Frontal cortex (tissue), 4 donors: ENCODE measurements around the gene RTN4RL1. TPM values are rescaled to one million over a fixed set of nuclear protein-coding genes. Genes with fewer than 3 reads are reported as not detected.
"Not testable (repeated sequence)": the region's sequence is repeated elsewhere in the genome, so short reads cannot be mapped to it uniquely, and the experiment has no call there.

ENCODE experiments used
- DNase-seq, 2 donors: peaks; one replicate each; pipeline ENCODE4 v3.0.0; 2012; ENCODE audit warnings: low spot score in 2 of 2
- FAIRE-seq: peaks from 2 replicates; lab custom pipeline; 2012; peaks lifted over from hg19 to GRCh38; lab: Jason Lieb, UNC
- total RNA-seq: library from RNA; depleted of rRNA; stranded (reverse); fragments of >200 nt; gene quantifications from one replicate; pipeline ENCODE4 v1.2.3, GENCODE V29; 2014
- donor health status: control.
- donor health status: control.
- donor health status: control.

Gene RTN4RL1
- total RNA-seq, 1 donor from 2014 or later: 20.4 TPM

DNA sequence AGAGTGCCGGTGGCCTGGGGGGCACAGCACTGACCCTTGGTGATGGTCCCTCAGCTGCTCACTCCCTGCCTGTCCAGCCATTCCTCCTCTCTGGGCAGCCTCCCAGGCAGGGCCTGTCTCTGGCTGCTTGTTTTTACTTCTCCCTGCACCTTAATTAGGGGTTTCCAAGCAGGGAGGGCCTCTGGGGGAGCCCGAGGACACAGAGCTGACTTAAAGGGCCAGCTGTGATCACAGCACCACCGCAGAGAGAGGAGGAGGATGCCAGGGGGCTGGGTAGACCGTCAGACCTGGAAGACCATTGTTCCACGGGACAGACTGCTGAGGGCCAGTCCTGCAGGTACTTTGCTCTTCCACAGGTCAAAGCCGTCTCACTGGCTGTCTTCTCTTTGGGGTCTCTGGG, 3.6 kb upstream of the RTN4RL1 start:
- FAIRE-seq (no peak), DNase-seq (no peak)

DNA sequence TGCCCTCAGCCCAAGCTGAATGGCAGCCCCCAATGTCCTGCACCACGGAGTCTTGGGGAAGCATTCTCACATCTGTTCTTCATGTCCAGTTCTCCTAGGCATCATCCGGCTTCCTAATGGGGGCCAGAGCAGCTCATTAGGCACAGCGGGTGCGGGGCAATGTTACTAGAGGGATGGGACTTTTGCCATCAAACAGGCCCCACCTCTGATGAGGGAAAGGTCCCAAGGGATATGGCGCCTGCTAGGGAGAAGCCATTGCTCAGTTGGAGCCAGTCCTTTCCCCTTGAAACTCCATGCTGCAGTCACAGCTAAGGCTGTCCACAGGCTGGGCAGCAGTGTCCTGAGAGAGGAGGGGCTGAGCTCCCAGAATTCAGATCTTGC, 3.1 kb upstream of the RTN4RL1 start:
- no peak for FAIRE-seq
- no peak for DNase-seq

DNA sequence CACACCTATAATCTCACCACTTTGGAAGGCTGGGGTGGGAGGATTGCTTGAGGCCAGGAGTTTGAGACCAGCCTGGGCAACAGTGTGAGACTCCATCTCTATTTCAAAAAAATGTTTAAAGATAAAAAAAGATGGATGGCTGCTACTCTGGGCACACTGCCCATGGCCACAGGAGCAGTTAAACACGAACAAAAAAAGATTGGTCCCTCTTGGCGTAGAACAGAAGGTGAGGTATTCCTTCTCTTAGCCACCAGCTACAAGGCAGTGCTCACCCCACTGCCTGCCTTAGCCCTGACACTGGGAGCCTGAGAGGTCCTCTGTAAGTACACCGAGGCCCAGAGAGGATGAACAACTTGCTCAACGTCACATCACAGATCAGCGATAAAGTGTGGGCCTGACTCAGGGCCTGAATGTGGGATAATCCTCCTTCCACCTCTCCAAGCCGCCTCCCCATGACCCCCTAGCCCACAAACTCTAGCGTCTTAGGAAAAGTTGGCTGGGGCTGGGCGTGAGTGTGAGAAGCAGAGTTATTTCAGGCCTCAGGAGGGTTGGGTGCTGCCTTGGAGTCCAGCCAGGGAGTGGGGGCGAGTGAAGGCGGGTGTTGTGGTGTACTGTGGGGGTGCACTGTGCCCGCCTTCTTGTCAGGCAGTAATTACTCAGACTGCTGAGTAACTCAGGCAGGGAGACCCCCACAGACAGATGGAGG, 2.5 kb upstream of the RTN4RL1 start:
- FAIRE-seq (no peak), DNase-seq (no peak)

DNA sequence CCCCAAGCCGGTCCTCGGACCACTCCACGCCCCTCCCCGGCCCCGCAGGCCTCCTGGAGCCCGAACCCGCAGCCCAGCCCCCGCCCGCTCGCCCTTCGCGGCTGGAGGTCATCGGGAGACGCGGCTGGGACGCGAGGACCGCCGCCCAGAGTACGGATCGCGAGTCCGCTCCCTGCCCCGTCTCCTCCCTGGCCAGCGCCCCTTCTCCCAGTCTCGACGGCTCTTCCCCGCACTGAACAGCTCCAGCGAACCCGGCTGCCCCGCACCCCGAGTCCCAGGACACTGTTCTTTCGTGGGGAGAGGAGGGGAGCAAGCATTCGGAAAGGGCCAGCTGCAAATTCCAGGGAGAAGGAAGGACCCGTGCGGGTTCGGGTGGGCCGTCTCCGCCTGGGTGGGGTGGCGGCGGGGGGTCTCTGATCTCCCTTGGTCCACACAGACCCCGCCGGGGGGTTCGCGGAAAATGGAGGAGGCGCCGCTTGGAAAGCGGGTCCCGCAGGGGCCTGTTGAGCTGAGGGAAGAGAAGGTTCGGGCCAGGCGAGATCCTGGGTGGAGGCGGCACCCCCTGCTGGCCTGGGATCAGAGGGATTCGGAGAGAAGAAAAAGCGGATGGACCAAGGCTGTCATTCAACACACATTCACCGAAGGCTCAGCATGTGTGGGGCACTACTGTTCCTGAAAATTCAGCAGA, 632 bp upstream of the RTN4RL1 start:
- no peak for FAIRE-seq
- peak; percentile 73 to 80 for DNase-seq

DNA sequence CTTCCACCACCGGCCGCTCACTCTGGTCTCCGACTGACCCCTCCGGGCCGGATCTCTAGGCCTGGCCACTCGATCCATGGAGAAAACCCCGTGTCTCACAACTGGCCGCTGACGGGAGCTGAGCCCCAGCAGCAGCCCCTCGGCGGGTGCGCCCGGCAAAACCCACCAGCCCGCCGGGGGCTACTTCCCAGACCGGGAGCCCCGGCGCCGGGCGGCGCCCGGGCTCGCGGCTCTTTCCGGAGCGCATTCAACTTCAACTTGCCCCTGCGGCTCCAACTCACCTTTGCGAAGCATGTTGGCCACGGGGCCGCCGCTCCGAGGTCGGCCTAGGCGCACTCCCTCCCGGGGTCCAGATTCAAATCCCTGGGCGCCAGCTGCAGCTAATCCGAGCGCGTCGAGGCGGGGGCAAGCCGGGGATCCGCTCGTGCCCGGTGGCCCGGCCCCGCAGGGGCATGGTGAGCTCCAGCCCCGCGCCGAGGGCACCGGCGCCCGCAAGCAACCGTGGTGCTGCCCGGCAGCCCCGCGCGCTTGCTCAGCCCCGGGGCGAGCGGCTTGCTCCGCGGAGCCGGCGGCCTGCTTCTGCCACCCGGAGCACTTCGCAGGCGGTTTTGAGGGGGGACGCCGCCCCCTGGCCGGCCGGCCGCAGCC, 438 bp downstream of the RTN4RL1 start:
- DNase-seq: no peak
- FAIRE-seq: no peak

DNA sequence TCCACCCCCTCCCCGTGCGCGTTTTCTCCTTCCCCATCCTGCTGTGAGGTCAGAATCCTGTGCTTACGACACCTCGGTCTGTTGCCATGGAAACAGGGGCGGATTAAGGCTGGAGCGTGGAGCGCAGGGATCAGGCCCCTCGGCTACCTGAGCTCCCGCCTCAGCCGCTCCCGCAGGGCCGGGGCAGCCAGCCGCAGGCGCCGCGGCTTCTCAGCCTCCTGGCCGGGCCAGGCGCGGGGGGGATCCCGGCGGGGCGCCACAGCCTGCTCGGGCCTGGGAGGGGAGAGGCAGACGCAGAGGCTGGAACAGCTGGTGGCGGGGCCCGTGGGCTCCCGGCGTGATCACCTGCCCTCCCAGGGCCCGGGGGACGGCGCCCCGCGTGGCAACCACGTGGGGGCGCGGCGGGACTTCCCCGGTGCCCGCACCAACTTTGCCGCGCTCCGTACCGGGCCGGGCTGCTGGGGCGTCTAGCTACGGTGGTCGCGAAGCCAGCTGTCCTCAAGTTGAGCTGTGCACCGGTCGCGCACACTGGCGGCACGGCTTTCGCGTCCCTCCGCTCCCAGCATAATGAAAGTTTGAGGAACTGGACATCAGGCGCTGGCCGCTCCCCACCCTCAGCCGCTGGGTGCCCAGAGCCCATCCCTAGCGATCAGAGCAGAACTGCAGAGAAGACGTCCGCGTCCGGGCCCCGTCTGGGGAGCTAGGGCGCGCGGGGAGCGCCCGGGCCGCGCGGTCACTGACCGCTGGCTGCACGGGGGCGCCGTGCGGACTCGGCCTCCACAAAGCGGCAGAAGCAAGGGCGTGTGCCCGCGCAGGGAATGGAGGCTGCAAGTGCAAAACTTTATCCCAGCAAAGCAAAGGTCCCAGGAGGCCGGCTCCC, 1.2 kb downstream of the RTN4RL1 start:
- DNase-seq: peak; percentile 63 to 73
- no peak for FAIRE-seq

DNA sequence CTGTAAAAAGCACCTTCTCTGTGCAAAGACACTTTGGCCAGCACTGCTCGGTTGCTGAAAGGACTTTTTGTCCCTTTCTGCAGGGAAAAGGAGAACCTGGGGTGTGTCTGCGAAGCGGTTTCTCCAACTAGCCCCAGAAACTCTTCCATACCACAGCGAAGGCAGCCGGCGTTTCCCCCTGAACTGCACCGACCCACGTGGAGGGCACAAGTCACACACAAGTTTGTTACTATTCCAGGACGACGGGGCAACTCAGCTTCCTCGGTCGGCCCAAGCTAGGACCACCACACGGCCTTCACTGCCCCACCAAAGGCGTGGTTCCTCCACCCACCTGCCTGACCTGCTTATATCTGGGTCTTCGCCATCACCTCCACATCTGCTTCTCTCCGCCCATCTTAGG, 1.9 kb downstream of the RTN4RL1 start:
- DNase-seq (no peak), FAIRE-seq (no peak)

DNA sequence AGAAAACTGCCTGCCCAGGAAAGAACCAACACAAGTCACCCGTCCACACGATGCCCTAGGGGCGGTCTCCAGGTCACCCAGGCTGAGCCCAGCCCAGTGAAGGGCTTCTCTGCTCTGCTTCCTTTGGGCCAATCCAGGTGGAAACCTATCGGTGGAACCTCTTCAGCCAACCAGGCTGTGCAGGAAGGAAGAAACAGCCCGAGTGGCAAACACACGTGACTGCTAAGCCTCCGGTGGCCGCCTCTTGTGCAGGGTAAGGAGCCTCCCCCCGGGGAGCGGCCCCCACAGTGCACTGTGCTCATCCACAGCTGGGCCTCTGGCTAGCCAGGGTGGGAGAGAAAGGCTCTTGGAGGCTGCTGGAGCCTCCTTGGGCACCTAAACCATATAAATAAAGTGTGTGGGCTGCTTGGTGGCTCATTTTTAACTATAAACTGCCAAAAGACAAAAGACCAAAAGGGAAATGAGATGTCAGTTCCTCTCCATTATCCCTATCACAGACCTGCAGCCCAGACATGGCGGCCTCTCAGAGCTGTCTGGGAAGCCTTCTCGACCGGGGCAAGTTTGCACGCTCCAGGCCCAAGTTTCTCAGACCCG, 2.4 kb downstream of the RTN4RL1 start:
- DNase-seq: no peak
- no peak for FAIRE-seq

DNA sequence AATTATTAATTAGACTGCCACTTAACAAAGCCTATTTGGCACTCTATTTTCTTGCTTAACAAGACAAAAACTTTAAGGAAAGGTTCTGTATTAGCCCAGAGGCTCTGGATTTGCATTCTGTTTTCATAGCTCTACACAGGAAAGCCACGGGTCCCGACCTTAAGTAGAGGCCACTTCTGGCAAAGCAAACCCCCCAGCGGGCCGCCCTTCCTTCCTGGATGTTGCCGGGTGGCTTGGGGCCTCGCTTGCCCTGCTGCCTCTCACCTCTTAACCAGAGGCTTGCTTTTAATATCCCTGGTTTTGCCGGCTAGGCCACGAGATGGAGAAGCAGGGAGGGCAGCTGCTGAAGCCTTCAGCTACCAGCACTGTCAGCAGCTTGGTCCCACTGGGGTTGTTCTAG, 4.4 kb downstream of the RTN4RL1 start:
- no peak for DNase-seq
- FAIRE-seq: no peak

DNA sequence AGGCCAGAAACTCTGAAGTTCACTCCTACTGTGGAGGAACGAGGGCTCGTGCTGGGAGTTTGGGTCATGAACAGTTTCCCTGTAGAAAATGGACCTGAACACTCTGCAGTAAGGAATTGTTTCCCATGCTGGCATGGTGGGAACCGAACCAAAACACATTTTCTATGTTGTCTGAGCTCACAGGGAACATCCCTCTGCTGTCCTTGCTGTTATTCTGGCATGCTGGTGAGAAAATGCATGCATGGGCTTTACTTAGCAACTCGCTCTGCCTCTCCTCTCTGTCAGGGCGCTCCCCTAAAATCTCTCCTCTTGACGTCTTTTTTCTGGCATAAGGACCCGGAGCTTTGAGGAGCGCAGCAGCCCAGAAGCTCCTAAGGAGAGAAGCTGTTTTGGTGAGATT, 5.4 kb downstream of the RTN4RL1 start:
- FAIRE-seq (no peak), DNase-seq (no peak)

DNA sequence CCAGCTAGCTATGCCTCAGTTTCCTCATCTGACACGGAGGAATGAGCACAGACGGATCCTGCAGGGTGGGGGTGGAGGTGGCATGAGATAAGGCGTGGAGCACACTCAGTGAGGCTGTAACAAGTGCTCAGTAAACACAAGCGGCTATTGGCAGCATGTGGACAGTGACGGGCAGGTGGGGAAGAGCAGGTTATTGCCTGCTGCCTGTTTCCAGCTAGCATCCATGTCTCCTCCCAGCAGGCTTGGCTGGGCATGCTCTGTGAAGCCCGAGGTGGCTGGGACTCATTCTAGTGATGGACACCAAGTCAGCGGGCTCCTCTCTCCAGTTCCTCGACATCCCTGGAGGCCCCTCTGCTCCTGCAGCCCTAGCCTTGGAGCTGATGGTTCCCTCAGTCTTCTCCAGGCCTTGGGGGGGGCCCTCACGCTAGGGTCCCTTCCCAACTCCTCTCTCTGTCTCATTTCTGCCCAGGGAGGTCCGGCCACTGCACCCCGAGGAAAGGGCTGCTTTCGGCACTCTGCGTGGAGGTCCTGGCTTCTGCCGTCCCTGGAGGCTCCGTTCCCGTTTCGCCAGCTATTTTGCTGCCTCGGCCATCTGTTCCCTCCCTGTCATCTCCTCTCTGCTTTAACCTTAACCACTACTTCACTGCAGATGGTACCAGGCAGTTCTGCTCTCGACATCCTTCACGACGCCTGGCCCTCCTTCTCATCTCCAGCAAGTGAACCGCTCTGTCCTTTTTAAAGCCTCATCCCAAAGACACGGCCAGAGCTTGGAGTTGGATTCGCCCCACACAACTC, 6.2 kb downstream of the RTN4RL1 start:
- FAIRE-seq: no peak
- DNase-seq: no peak

DNA sequence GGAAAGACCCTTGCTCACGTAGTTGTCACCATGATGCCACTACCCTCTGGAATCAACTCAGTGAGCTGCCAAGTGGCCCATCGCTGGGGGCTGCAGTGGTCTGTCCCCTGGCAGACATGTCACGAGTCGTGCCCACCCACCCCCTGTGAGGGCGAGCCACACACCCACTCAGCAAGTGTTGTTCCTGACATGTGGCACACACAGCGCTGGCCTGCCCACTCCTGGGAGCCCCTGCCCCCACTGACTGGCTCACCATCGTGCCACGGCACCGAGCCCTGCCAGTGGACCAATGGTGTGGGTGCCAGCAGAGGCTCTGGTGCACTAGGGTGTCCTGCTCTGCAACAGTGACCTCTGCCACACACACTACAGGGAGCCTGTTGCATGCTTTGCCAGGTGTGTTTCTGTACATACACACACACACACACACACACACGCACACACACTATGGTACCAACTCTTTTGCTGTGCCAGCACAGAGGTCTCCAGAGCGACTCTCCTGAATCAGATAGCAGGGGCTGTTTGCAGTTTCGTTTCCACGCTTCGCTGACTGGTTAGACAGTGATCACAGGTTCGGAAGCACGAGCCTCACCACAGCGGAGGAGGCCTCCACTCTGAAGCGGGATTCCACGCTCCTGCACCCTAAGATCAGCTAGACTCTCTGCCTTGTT, 7.7 kb downstream of the RTN4RL1 start:
- DNase-seq (no peak), FAIRE-seq (no peak)

DNA sequence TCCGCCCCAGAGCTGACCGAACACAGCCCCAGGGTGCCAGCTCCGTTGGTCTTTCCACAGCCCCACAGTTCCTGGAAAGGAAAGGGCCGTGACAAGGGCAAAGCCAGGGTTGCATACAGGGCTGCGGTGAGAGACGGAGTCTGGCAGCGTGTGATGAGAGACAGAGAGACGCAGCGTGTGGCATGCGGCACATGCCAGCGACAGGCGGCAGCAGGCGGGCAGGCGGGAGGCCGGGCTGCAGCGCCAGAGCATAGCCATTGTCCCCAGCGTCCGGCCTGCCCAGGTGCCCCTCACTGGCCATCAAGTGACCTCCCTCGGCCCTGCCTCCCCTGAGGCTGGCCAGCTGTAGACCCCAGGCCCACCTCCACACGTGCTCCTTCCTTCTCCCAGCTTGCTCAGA, 8.6 kb downstream of the RTN4RL1 start:
- DNase-seq: no peak
- FAIRE-seq: no peak

DNA sequence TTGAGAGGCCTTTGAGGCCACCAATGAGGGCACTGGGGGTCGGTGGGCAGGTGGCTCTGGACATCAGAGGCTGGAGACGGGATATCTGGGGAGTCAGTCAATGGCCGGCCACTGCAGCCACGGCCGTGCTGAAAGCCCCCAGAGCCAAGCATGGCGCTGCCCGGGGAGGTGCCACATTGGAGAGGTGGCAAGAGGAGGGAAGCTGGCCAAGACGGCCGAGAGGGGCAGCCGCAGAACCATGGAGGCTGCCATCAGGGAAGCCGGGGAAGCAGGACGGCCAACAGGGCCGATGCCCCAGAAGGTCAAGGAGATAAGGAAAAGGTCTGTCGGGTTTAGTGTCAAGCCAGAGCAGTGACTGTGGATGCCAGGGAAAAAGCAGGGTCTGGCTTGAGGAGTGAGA, 9.8 kb downstream of the RTN4RL1 start:
- FAIRE-seq (no peak), DNase-seq (no peak)

DNA sequence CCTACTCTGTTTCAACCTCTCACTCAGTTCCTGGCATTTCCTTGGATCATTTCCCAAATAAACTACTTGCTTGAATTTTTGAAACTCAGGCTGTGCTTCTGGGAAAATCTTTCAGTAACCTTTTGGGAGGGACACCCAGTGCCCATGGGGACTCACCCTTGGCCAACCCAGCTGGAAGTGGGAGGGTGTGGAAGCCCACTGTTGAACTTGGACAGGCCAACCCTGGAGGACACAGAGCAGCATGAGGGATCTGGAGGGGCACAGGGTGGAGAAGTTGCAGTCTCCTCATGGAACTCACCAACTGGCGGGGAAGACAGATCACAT, 11.2 kb downstream of the RTN4RL1 start:
- no peak for FAIRE-seq

DNA sequence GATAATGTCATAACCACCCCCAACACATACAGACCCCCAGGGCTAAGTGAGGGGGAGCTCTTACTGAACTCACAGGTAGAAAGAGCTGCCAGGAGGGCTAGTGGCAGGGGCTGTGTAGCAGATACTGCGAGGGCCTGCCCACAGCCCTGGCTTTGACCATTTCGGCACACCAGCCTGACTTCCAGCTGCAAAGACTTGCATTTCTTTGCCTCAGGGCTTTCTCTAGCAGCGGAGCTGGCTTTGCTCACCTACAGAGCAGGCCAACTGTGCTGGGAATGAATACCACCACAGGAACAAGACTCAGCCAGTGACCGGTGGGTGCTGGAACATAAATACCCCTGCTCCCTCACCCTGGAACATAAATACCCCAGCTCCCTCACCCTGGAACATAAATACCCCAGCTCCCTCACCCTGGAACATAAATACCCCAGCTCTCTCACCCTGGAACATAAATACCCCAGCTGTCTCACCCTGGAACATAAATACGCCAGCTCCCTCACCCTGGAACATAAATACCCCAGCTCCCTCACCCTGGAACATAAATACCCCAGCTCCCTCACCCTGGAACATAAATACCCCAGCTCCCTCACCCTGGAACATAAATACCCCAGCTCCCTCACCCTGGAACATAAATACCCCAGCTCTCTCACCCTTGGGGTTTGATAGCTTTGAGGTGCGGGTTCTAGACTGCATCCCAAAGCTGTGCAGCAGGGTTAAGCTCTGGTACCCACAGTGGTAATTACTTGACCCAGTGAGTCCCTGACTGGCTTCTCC, 11.7 kb downstream of the RTN4RL1 start:
- not testable (repeated sequence) for DNase-seq, FAIRE-seq

More for the DNA sequence above, 11.2 kb downstream of the RTN4RL1 start:
- DNase-seq: no peak

DNA sequence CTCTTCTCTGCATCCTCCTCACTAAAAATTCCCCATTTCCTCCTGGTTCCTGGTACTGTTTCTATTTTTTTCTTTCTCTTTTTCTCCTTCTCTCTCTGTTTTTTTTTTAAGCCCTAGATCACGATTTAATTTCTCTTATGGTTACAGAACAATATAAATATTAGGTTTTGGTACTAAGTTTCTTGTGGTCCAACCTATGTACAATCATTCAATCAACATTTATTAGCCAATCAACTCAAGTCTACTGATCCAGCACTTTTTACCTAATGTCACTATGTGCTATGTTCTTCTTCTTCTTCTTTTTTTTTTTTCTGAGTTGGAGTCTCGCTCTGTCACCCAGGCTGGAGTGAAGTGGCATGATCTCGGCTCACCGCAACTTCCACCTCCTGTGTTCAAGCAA, 12.6 kb downstream of the RTN4RL1 start:
- DNase-seq: no peak
- FAIRE-seq: no peak
